GM19463 (cell line): ENCODE data around the gene FNDC11.
A peak's percentile ranks its signal among the peaks of the same experiment; 100 is the strongest.
"Not testable (repeated sequence)": the region's sequence is repeated elsewhere in the genome, so short reads cannot be mapped to it uniquely, and the experiment has no call there.

Source experiments
- ATAC-seq: cut with Tn5 transposase; IDR thresholded peaks from one replicate; pipeline ENCODE4 v1.9.1; 2021; ENCODE audit warnings: mild to moderate bottlenecking, moderate library complexity; ENCODE audit not compliant: unreplicated experiment

FNDC11 gene

GRCh38 chr20:63552481-63553249 lies 1.3 kb upstream of the FNDC11 start:
- peak; percentile 31 for ATAC-seq

- ATAC-seq, result peak; percentile 39
These were observed 567 bp upstream of the FNDC11 start for GRCh38 chr20:63553251-63553932.

GRCh38 chr20:63554361-63555278 lies 661 bp downstream of the FNDC11 start:
- ATAC-seq, result no peak

GRCh38 chr20:63555661-63556381 lies 1.9 kb downstream of the FNDC11 start:
- no peak for ATAC-seq

- no peak for ATAC-seq
These were observed 3.0 kb downstream of the FNDC11 start for GRCh38 chr20:63556873-63557478.

GRCh38 chr20:63557481-63557891 lies 3.5 kb downstream of the FNDC11 start:
- no peak for ATAC-seq

GRCh38 chr20:63558804-63559484 lies 5.0 kb downstream of the FNDC11 start:
- no peak for ATAC-seq

- ATAC-seq, result not testable (repeated sequence)
These were observed 5.8 kb downstream of the FNDC11 start for GRCh38 chr20:63559485-63560332.

- ATAC-seq, result no peak
These were observed 6.4 kb downstream of the FNDC11 start for GRCh38 chr20:63560333-63560805.

GRCh38 chr20:63560856-63561609 lies 7.1 kb downstream of the FNDC11 start:
- ATAC-seq, result no peak

- no peak for ATAC-seq
These were observed 7.9 kb downstream of the FNDC11 start for GRCh38 chr20:63561624-63562396.

GRCh38 chr20:63562461-63563224 lies 8.7 kb downstream of the FNDC11 start:
- ATAC-seq, result no peak

- no peak for ATAC-seq
These were observed 9.4 kb downstream of the FNDC11 start for GRCh38 chr20:63563225-63563935.

GRCh38 chr20:63564036-63564810 lies 10.3 kb downstream of the FNDC11 start:
- ATAC-seq, result no peak
